ENCODE results near the gene ATG16L1. TPM values are rescaled to one million over a fixed set of nuclear protein-coding genes. Genes with fewer than 3 reads are reported as not detected.

The ATG16L1 gene
- total RNA-seq, 4 donors from 2014 or later = 20.8 to 36.1 (median 35.9) TPM

DNA sequence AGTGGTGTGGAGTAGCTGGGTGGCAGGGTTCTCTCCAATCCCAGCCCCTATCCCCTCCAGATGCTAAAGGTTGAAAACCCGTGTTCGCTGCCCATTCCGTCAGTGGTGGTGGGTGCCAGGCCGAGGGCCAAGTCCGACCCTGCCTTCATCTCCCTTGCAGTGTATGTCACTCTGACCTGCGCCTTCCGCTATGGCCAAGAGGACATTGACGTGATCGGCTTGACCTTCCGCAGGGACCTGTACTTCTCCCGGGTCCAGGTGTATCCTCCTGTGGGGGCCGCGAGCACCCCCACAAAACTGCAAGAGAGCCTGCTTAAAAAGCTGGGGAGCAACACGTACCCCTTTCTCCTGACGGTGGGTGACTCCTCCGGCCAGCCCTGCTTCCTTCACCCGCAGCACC lies 69.0 kb downstream of the ATG16L1 start:
- Histone ChIP-seq H3K27me3 (no peaks in the 10 kb centered on the region), H3K27ac (no peak overlapping the region), H3K4me3 (no peak overlapping the region), H3K36me3 (no peaks in the 10 kb centered on the region), H3K4me1 (no peaks in the 10 kb centered on the region), H3K9me3 (no peaks in the 10 kb centered on the region)
- intact Hi-C loops (cut with DNase I; ENCODE audit: low total_unique reads) = no loop called here
- in situ Hi-C loops (cut with MboI; ENCODE audit: low sequenced_read_pairs in 4 of 4) = no loop called here
- DNase-seq = no peak
- TF ChIP-seq POLR2A (IDR thresholded peaks at IDR 0.05) = no peak
- TF ChIP-seq, protein P1, sequence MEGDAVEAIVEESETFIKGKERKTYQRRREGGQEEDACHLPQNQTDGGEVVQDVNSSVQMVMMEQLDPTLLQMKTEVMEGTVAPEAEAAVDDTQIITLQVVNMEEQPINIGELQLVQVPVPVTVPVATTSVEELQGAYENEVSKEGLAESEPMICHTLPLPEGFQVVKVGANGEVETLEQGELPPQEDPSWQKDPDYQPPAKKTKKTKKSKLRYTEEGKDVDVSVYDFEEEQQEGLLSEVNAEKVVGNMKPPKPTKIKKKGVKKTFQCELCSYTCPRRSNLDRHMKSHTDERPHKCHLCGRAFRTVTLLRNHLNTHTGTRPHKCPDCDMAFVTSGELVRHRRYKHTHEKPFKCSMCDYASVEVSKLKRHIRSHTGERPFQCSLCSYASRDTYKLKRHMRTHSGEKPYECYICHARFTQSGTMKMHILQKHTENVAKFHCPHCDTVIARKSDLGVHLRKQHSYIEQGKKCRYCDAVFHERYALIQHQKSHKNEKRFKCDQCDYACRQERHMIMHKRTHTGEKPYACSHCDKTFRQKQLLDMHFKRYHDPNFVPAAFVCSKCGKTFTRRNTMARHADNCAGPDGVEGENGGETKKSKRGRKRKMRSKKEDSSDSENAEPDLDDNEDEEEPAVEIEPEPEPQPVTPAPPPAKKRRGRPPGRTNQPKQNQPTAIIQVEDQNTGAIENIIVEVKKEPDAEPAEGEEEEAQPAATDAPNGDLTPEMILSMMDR (IDR thresholded peaks at IDR 0.05 in 4 of 5, conservative IDR thresholded peaks at IDR 0.05 in 1 of 5) = no peak
- ATAC-seq = no peak

DNA sequence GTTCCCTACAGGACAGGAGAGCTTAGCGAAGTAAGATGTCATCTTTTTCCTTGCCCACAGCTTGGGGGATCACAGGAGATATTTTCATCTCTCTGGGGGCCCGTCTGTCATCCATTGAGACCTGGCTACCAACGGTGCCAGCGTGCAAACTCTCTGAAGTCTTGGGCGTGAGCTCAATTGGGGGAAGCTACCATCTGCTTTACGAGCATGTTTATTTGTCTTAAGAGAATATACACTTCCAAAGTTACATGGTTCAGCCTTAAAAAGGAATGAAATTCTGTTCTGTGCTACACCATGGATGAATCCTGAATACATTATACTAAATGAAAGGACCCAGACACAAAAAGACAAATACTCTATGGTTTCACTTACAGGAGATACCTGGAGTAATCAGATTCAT lies 69.7 kb downstream of the ATG16L1 start:
- in situ Hi-C loops (cut with MboI; ENCODE audit: low sequenced_read_pairs in 4 of 4) = no loop called here
- ATAC-seq (no peak), DNase-seq (no peak)
- Histone ChIP-seq H3K27ac (no peak overlapping the region), H3K4me1 (no peaks in the 10 kb centered on the region), H3K9me3 (no peaks in the 10 kb centered on the region), H3K27me3 (no peaks in the 10 kb centered on the region), H3K4me3 (no peak overlapping the region), H3K36me3 (no peaks in the 10 kb centered on the region)
- intact Hi-C loops (cut with DNase I; ENCODE audit: low total_unique reads) = no loop called here
- TF ChIP-seq, protein P1 (IDR thresholded peaks at IDR 0.05 in 4 of 5, conservative IDR thresholded peaks at IDR 0.05 in 1 of 5) = no peak
- no peak for TF ChIP-seq POLR2A (IDR thresholded peaks at IDR 0.05)

DNA sequence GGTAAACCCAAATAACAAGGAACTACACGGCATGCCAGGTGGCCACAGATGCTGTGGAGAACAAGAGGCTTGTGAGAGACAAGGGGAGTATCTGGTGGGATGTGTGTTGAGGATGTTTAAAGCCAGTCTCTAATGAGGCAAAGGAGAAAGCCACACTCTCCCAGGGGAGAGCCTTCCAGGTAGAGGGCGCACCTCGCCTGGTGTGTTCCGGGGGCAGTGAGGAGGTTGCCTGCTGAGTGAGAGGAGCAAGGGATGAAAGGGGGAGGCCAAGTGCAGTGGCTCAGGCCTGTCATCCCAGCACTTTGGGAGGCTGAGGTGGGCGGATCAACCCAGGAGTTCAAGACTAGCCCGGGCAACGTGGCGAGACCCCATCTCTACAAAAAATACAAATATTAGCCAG lies 72.4 kb downstream of the ATG16L1 start:
- ATAC-seq (no peak), DNase-seq (no peak)
- no peaks in the 10 kb centered on the region for H3K9me3 ChIP-seq
- no peaks in the 10 kb centered on the region for H3K4me1 ChIP-seq
- no peak for TF ChIP-seq POLR2A (IDR thresholded peaks at IDR 0.05)
- TF ChIP-seq, protein P1 (IDR thresholded peaks at IDR 0.05 in 4 of 5, conservative IDR thresholded peaks at IDR 0.05 in 1 of 5) = no peak
- intact Hi-C loops (cut with DNase I; ENCODE audit: low total_unique reads) = no loop called here
- H3K27me3 ChIP-seq = no peaks in the 10 kb centered on the region
- in situ Hi-C loops (cut with MboI; ENCODE audit: low sequenced_read_pairs in 4 of 4) = no loop called here
- H3K36me3 ChIP-seq = no peaks in the 10 kb centered on the region
- no peak overlapping the region for H3K4me3 ChIP-seq
- no peak overlapping the region for H3K27ac ChIP-seq

DNA sequence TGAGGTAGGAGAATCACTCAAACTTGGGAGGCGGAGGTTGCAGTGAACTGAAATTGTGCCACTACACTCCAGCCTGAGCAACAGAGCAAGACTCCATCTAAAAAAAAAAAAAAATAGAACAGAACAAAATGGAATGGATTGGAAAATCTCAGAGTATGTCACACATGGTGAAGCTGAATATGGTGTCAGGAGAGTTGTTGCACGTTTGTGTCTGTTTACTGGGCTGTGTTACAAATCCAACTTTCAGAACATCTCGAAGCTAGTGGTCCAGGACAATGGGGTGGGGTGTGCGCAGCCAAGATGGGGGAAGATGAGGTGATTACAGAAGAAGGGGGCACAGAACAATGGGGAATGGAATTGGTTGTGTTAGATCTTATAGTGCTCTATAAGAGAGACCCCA lies 73.8 kb downstream of the ATG16L1 start:
- ATAC-seq (no peak), DNase-seq (no peak)
- TF ChIP-seq, protein P1 (IDR thresholded peaks at IDR 0.05 in 4 of 5, conservative IDR thresholded peaks at IDR 0.05 in 1 of 5) = no peak
- no peak for TF ChIP-seq POLR2A (IDR thresholded peaks at IDR 0.05)
- intact Hi-C loops (cut with DNase I; ENCODE audit: low total_unique reads) = no loop called here
- Histone ChIP-seq H3K27me3 (no peaks in the 10 kb centered on the region), H3K9me3 (no peaks in the 10 kb centered on the region), H3K36me3 (no peaks in the 10 kb centered on the region), H3K4me1 (no peaks in the 10 kb centered on the region), H3K4me3 (no peak overlapping the region), H3K27ac (no peak overlapping the region)
- in situ Hi-C loops (cut with MboI; ENCODE audit: low sequenced_read_pairs in 4 of 4) = no loop called here

DNA sequence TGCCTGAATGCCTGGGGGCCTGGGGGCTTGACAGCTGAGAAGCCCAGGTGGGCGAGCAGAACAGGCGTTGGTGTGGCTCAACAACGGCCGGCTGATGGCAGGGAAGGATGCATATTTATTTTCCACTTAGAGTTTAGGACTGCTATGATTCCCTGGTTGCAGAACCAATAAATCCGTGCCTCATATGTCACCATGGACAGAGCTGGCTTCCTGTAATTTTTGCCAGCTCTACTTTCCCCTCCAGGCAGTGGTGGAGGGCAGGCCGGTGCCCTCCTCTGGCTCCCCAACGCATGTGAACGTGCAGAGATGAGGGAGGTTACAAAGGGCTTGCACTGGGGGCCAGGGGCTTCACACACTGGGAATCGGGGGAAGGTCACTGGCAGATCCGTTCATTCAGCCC lies 74.3 kb downstream of the ATG16L1 start:
- Histone ChIP-seq H3K36me3 (no peaks in the 10 kb centered on the region), H3K4me3 (no peak overlapping the region), H3K27me3 (no peaks in the 10 kb centered on the region), H3K9me3 (no peaks in the 10 kb centered on the region), H3K27ac (no peak overlapping the region), H3K4me1 (no peaks in the 10 kb centered on the region)
- no peak for DNase-seq
- in situ Hi-C loops (cut with MboI; ENCODE audit: low sequenced_read_pairs in 4 of 4) (no loop called here), intact Hi-C loops (cut with DNase I; ENCODE audit: low total_unique reads) (no loop called here)
- ATAC-seq = no peak
- TF ChIP-seq, protein P1 (IDR thresholded peaks at IDR 0.05 in 4 of 5, conservative IDR thresholded peaks at IDR 0.05 in 1 of 5) = no peak
- TF ChIP-seq POLR2A (IDR thresholded peaks at IDR 0.05) = no peak

Measured in gastrocnemius medialis (tissue), 4 donors.